Keratinocyte (primary cell): Measurements from ENCODE around the gene NCOA3. TPM values are rescaled to one million over a fixed set of nuclear protein-coding genes. Genes with fewer than 3 reads are reported as not detected.

Source experiments
- DNase-seq: peaks from one replicate; pipeline ENCODE4 v3.0.0-alpha.2; 2011; ENCODE audit warnings: low read depth, missing footprints, low spot score
- FAIRE-seq: peaks from 2 replicates; lab custom pipeline; 2011; peaks lifted over from hg19 to GRCh38; lab: Jason Lieb, UNC
- H2AFZ ChIP-seq: 2 replicates; pipeline ENCODE4 v1.6.0; 2012; ENCODE audit warnings: low read length, control low read depth, inconsistent platforms; ENCODE audit not compliant: control insufficient read depth
- H3K27ac ChIP-seq: 2 replicates; pipeline ENCODE4 v1.5.1; 2011; ENCODE audit warnings: low read length; ENCODE audit not compliant: control insufficient read depth, insufficient read depth
- H3K27me3 ChIP-seq: 3 replicates; pipeline ENCODE4 v1.6.0; 2011; ENCODE audit warnings: low read length; ENCODE audit not compliant: control insufficient read depth, insufficient read depth; ENCODE audit errors: extremely low read depth
- H3K36me3 ChIP-seq, 2 experiments: 2 replicates in 1 of 2; 3 replicates in 1 of 2; pipeline ENCODE4 v1.5.1; 2011; ENCODE audit warnings: low read length in 2 of 2, mild to moderate bottlenecking in 1 of 2; ENCODE audit not compliant: control insufficient read depth in 2 of 2, insufficient read depth in 2 of 2; ENCODE audit errors: extremely low read depth in 1 of 2
- H3K4me1 ChIP-seq: 3 replicates; pipeline ENCODE4 v1.5.1; 2011; ENCODE audit warnings: low read length; ENCODE audit not compliant: control insufficient read depth, insufficient read depth; ENCODE audit errors: extremely low read depth
- H3K4me2 ChIP-seq: 3 replicates; pipeline ENCODE4 v1.6.0; 2011; ENCODE audit warnings: low read depth, low read length; ENCODE audit not compliant: control insufficient read depth, insufficient read depth; ENCODE audit errors: extremely low read depth
- H3K4me3 ChIP-seq, 3 experiments: fragments of 200-600 bp in 1 of 3; sonication (generic) in 1 of 3; 2 replicates in 2 of 3; 3 replicates in 1 of 3; pipeline ENCODE4 v1.5.1; 2011 to 2016; ENCODE audit warnings: low read length in 3 of 3, mild to moderate bottlenecking in 3 of 3, control low read depth in 2 of 3, inconsistent platforms in 1 of 3, low read depth in 1 of 3, mixed read lengths in 1 of 3, mixed run types in 1 of 3, moderate library complexity in 1 of 3; ENCODE audit not compliant: control insufficient read depth in 2 of 3, insufficient read depth in 2 of 3; ENCODE audit errors: extremely low read depth in 1 of 3
- H3K79me2 ChIP-seq: 2 replicates; pipeline ENCODE4 v1.6.0; 2012; ENCODE audit warnings: low read length; ENCODE audit not compliant: control insufficient read depth, insufficient read depth
- H3K9ac ChIP-seq: 3 replicates; pipeline ENCODE4 v1.6.0; 2011; ENCODE audit warnings: low read length; ENCODE audit not compliant: control insufficient read depth, insufficient read depth; ENCODE audit errors: extremely low read depth
- H3K9me1 ChIP-seq: 3 replicates; pipeline ENCODE4 v1.6.0; 2011; ENCODE audit warnings: low read length; ENCODE audit not compliant: control insufficient read depth, insufficient read depth; ENCODE audit errors: extremely low read depth
- H3K9me3 ChIP-seq: 2 replicates; pipeline ENCODE4 v1.5.1; 2012; ENCODE audit warnings: low read depth, low read length; ENCODE audit not compliant: control insufficient read depth
- H4K20me1 ChIP-seq: 3 replicates; pipeline ENCODE4 v1.6.0; 2011; ENCODE audit warnings: low read length; ENCODE audit not compliant: control insufficient read depth, insufficient read depth; ENCODE audit errors: extremely low read depth
- EZH2 ChIP-seq: IDR thresholded peaks from one replicate; pipeline ENCODE4 v1.6.1; 2012; ENCODE audit warnings: inconsistent platforms, mild to moderate bottlenecking, low read length, moderate library complexity
- dilution Hi-C: fragments of 300-500 bp; cut with MboI; formaldehyde crosslinking; loops from one replicate; pipeline ENCODE4 v1.7.0; 2020; ENCODE audit warnings: low sequenced_read_pairs; ENCODE audit not compliant: extremely low pct_ligation_motif_present
- polyA plus RNA-seq, 5 experiments: library from polyadenylated mRNA; depleted of rRNA in 3 of 5; stranded (reverse) in 3 of 5; stranded (forward) in 1 of 5; unstranded in 1 of 5; fragments of >200 nt; gene quantifications; 1 replicate in 1 of 5; 2 replicates in 3 of 5; 3 replicates in 1 of 5; pipeline versions ENCODE4 v1.2.1 to v1.2.3, GENCODE V29; 2011 to 2012; ENCODE audit warnings: missing spikeins in 2 of 5, low read depth in 1 of 5, low replicate concordance in 1 of 5
- TF ChIP-seq, protein P1 (sequence below), 3 experiments: IDR thresholded peaks in 1 of 3; conservative IDR thresholded peaks in 1 of 3; optimal IDR thresholded peaks in 1 of 3; 2 replicates in 2 of 3; 3 replicates in 1 of 3; pipeline versions ENCODE3 to v1.5.1; 2011; ENCODE audit warnings: low read length in 3 of 3, mild to moderate bottlenecking in 3 of 3, moderate library complexity in 2 of 3, control low read depth in 1 of 3, inconsistent platforms in 1 of 3; ENCODE audit not compliant: insufficient read depth in 2 of 3; ENCODE audit errors: extremely low read depth in 1 of 3

Gene NCOA3
- polyA plus RNA-seq, 1 donor (not counting 4 experiments of a cell fraction or from before 2014, with no cell fraction given), result 25.8 TPM

DNA sequence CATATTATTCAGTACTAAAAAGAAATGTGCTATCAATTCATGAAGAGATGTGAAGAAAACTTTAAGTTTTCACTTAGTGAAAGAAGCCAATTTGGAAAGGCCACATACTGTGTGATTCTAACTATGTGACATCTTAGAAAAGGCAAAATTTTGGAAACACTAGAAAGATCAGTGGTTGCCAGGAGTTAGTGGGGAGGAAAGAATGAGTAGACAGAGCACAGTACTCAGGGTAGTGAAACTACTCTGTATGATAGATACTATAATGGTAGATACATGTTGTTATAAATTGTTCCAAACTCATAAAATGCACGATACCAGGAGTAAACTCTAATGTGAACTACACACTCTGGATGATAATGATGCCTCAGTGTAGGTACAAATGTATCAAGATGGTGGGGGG lies 14.2 kb downstream of the NCOA3 start:
- H3K27ac ChIP-seq, result no peak overlapping the region
- FAIRE-seq, result no peak
- no peak for TF ChIP-seq EZH2

DNA sequence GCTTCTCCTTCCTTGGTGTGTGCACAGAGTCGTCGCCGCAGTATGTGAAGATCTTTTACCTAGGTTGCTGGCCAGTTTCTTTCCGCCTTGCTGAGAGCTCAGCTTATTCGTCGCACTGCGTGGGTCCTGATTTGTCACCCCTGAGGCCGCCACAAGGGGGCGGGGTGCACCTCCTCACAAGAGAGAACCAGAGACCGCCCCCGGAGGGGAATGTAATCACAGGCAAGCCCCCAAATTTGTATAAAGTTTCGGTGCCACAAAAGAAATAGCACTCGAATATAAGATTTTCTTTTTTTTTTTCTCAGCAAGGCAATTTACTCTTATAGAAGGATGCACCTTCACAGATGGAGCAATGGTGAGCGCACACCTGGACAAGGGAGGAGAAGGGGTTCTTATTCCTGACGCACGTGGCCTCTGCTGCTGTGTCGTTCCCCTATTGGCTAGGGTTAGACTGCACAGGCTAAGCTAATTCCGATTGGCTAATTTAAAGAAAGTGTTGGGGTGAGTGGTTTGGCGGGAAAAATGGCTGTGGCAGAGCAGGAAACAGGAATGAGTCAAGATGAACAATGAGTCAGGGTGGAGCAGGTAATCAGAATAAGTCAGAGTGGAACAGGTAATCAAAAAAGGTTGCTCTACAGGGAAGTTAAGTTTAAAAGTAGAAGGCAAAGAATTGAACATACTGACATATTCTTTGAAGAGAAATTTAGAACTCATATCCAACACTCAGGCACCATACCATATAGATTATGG lies 19.5 kb downstream of the NCOA3 start:
- FAIRE-seq, result no peak
- peaks cover 5% of the 10 kb centered on the region for H4K20me1 ChIP-seq
- TF ChIP-seq, protein P1, sequence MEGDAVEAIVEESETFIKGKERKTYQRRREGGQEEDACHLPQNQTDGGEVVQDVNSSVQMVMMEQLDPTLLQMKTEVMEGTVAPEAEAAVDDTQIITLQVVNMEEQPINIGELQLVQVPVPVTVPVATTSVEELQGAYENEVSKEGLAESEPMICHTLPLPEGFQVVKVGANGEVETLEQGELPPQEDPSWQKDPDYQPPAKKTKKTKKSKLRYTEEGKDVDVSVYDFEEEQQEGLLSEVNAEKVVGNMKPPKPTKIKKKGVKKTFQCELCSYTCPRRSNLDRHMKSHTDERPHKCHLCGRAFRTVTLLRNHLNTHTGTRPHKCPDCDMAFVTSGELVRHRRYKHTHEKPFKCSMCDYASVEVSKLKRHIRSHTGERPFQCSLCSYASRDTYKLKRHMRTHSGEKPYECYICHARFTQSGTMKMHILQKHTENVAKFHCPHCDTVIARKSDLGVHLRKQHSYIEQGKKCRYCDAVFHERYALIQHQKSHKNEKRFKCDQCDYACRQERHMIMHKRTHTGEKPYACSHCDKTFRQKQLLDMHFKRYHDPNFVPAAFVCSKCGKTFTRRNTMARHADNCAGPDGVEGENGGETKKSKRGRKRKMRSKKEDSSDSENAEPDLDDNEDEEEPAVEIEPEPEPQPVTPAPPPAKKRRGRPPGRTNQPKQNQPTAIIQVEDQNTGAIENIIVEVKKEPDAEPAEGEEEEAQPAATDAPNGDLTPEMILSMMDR (optimal IDR thresholded peaks at IDR 0.05 in 1 of 3, IDR thresholded peaks at IDR 0.05 in 1 of 3, conservative IDR thresholded peaks at IDR 0.05 in 1 of 3; ENCODE audit: extremely low read depth in 1 of 3, insufficient read depth in 2 of 3, low read length in 3 of 3), result no peak
- TF ChIP-seq EZH2, result no peak

More for the DNA sequence above, 14.2 kb downstream of the NCOA3 start:
- Histone ChIP-seq H3K4me2 (no peak overlapping the region), H3K4me3 (no peak overlapping the region), H3K4me1 (no peaks in the 10 kb centered on the region), H2AFZ (no peak overlapping the region), H3K79me2 (peaks cover 86% of the 10 kb centered on the region), H3K9ac (no peak overlapping the region), H3K9me3 (peaks cover 9% of the 10 kb centered on the region), H3K9me1 (no peaks in the 10 kb centered on the region), H4K20me1 (peaks cover 5% of the 10 kb centered on the region), H3K27me3 (no peaks in the 10 kb centered on the region), H3K36me3 (peaks cover 2 to 4% of the 10 kb centered on the region in 2 experiments)
- dilution Hi-C loops, result no loop called here
- no peak for DNase-seq

More for the DNA sequence above, 19.5 kb downstream of the NCOA3 start:
- H3K4me3 ChIP-seq, result no peak overlapping the region
- H3K4me2 ChIP-seq, result no peak overlapping the region
- H3K9me1 ChIP-seq, result no peaks in the 10 kb centered on the region
- no peaks in the 10 kb centered on the region for H3K4me1 ChIP-seq
- H3K9ac ChIP-seq, result no peak overlapping the region
- H3K9me3 ChIP-seq, result peaks cover 16% of the 10 kb centered on the region
- no peak overlapping the region for H3K27ac ChIP-seq
- dilution Hi-C loops, result no loop called here
- no peak for DNase-seq
- no peaks in the 10 kb centered on the region for H3K27me3 ChIP-seq
- peaks cover 2 to 7% of the 10 kb centered on the region in 2 experiments for H3K36me3 ChIP-seq
- peaks cover 77% of the 10 kb centered on the region for H3K79me2 ChIP-seq
- H2AFZ ChIP-seq, result no peak overlapping the region
